GM23338 (cell line): ENCODE data around the gene MYO7B. TPM values are rescaled to one million over a fixed set of nuclear protein-coding genes. Genes with fewer than 3 reads are reported as not detected.

Experiments used
- ATAC-seq: fragments of 200-7000 bp; cut with Tn5 transposase; 3 replicates; pipeline ENCODE4 v1.9.1; 2020
- DNase-seq: peaks from one replicate; pipeline ENCODE4 v3.0.0-alpha.2; 2015; ENCODE audit warnings: low spot score
- H2AFZ ChIP-seq: fragments of 200-600 bp; sonication (generic); 2 replicates; pipeline ENCODE4 v1.8.0; 2016; ENCODE audit warnings: antibody characterized with exemption, mild to moderate bottlenecking, moderate library complexity
- H3F3A ChIP-seq: fragments of 200-600 bp; sonication (generic); replicated peaks from 2 replicates; pipeline ENCODE4 v1.8.0; 2017; ENCODE audit warnings: antibody characterized with exemption, mixed run types, low read depth
- H3K27ac ChIP-seq: fragments of 200-600 bp; sonication (generic); 2 replicates; pipeline ENCODE4 v1.6.1; 2016; ENCODE audit warnings: low read depth
- H3K27me3 ChIP-seq: fragments of 200-600 bp; sonication (generic); 2 replicates; pipeline ENCODE4 v1.8.0; 2016; ENCODE audit warnings: mild to moderate bottlenecking, mixed run types, moderate library complexity; ENCODE audit not compliant: insufficient read depth
- H3K36me3 ChIP-seq: fragments of 200-600 bp; sonication (generic); 2 replicates; pipeline ENCODE4 v1.8.0; 2016; ENCODE audit warnings: mild to moderate bottlenecking; ENCODE audit not compliant: insufficient read depth
- H3K4me1 ChIP-seq: fragments of 200-600 bp; sonication (generic); 2 replicates; pipeline ENCODE4 v1.8.0; 2016; ENCODE audit warnings: mild to moderate bottlenecking, moderate library complexity; ENCODE audit not compliant: insufficient read depth
- H3K4me2 ChIP-seq: fragments of 200-600 bp; sonication (generic); 2 replicates; pipeline ENCODE4 v1.7.1; 2017; ENCODE audit warnings: mixed run types
- H3K4me3 ChIP-seq: fragments of 200-600 bp; sonication (generic); 2 replicates; pipeline ENCODE4 v1.6.1; 2016; ENCODE audit warnings: mixed run types
- H3K79me2 ChIP-seq: fragments of 200-600 bp; sonication (generic); replicated peaks from 2 replicates; pipeline ENCODE4 v1.8.0; 2017; ENCODE audit warnings: mild to moderate bottlenecking; ENCODE audit not compliant: insufficient read depth
- H3K9me2 ChIP-seq: fragments of 200-600 bp; sonication (generic); 2 replicates; pipeline ENCODE4 v1.8.0; 2017; ENCODE audit not compliant: insufficient read depth
- H4K20me1 ChIP-seq: fragments of 200-600 bp; sonication (generic); replicated peaks from 2 replicates; pipeline ENCODE4 v1.8.0; 2017; ENCODE audit warnings: mild to moderate bottlenecking; ENCODE audit not compliant: insufficient read depth
- H3K27ac Mint-ChIP-seq: 2 replicates; pipeline ENCODE4 v1.8.0; 2020; ENCODE audit warnings: inconsistent platforms, mild to moderate bottlenecking, moderate library complexity, mixed read lengths
- H3K27me3 Mint-ChIP-seq: 3 replicates; pipeline ENCODE4 v1.8.0; 2022; ENCODE audit warnings: low read depth, mild to moderate bottlenecking, moderate library complexity, mixed read lengths, inconsistent platforms; ENCODE audit not compliant: insufficient read depth, poor library complexity
- H3K36me3 Mint-ChIP-seq: 3 replicates; pipeline ENCODE4 v1.8.0; 2021; ENCODE audit warnings: low read depth, mild to moderate bottlenecking, inconsistent platforms, moderate library complexity, mixed read lengths
- H3K4me1 Mint-ChIP-seq: 3 replicates; pipeline ENCODE4 v1.8.0; 2020; ENCODE audit warnings: mild to moderate bottlenecking, inconsistent platforms, mixed read lengths
- H3K4me3 Mint-ChIP-seq: 3 replicates; pipeline ENCODE4 v1.8.0; 2021; ENCODE audit warnings: moderate library complexity, mild to moderate bottlenecking, inconsistent platforms, mixed read lengths
- H3K9me3 Mint-ChIP-seq: 3 replicates; pipeline ENCODE4 v1.8.0; 2020; ENCODE audit warnings: moderate library complexity, mild to moderate bottlenecking, inconsistent platforms, mixed read lengths
- CREB1 ChIP-seq: fragments of 250-450 bp; sonication (Bioruptor Pico); IDR thresholded peaks from 2 replicates; pipeline ENCODE4 v1.5.0; 2020; ENCODE audit warnings: low read depth, mild to moderate bottlenecking, moderate library complexity
- ETS1 ChIP-seq: IDR thresholded peaks from 2 replicates; pipeline ENCODE4 v1.6.1; 2016; ENCODE audit warnings: antibody characterized with exemption
- EZH2 ChIP-seq: fragments of 200-600 bp; sonication (generic); IDR thresholded peaks from one replicate; pipeline ENCODE4 v1.8.0; 2017; ENCODE audit warnings: antibody characterized with exemption, mild to moderate bottlenecking, low read depth; ENCODE audit not compliant: unreplicated experiment
- JUNB ChIP-seq: IDR thresholded peaks from one replicate; pipeline ENCODE4 v1.6.1; 2016; ENCODE audit warnings: antibody characterized with exemption; ENCODE audit not compliant: unreplicated experiment
- NANOG ChIP-seq: IDR thresholded peaks from 2 replicates; pipeline ENCODE4 v1.6.1; 2016; ENCODE audit warnings: antibody characterized with exemption, borderline replicate concordance
- POLR2AphosphoS5 ChIP-seq: IDR thresholded peaks from 2 replicates; pipeline ENCODE4 v1.6.1; 2016; ENCODE audit warnings: antibody characterized with exemption, low read depth
- REST ChIP-seq: IDR thresholded peaks from one replicate; pipeline ENCODE4 v1.6.1; 2018; ENCODE audit warnings: antibody characterized with exemption; ENCODE audit not compliant: unreplicated experiment
- STAT1 ChIP-seq: IDR thresholded peaks from one replicate; pipeline ENCODE4 v1.6.1; 2016; ENCODE audit warnings: antibody characterized with exemption; ENCODE audit not compliant: unreplicated experiment
- ZNF331 ChIP-seq: fragments of 250-450 bp; sonication (Bioruptor Pico); IDR thresholded peaks from 2 replicates; pipeline ENCODE4 v1.5.0; 2020; ENCODE audit warnings: low read depth, mild to moderate bottlenecking, moderate library complexity
- ZNF462 ChIP-seq: fragments of 250-450 bp; sonication (Bioruptor Pico); IDR thresholded peaks from 2 replicates; pipeline ENCODE4 v1.5.0; 2020; ENCODE audit warnings: mild to moderate bottlenecking, moderate library complexity
- polyA plus RNA-seq: library from polyadenylated mRNA; unstranded; fragments of >200 nt; fragmentation: Nextera tagmentation; extraction: Ambion mirVana; gene quantifications from 2 replicates; pipeline ENCODE4 v1.2.1, GENCODE V29; 2016
- total RNA-seq: library from RNA; depleted of rRNA; stranded (reverse); fragments of >200 nt; shearing (Covaris generic); gene quantifications from 2 replicates; pipeline ENCODE4 v1.2.3, GENCODE V29; 2014

The MYO7B gene
- total and polyA plus RNA-seq, 2 experiments from 2014 or later, result not detected

GRCh38 chr2:127490283-127490682 lies 45.2 kb upstream of the MYO7B start:
- Mint-ChIP-seq H3K36me3 (peaks cover 88% of the 10 kb centered on the region), H3K4me1 (no peaks in the 10 kb centered on the region), H3K9me3 (no peaks in the 10 kb centered on the region), H3K4me3 (no peak overlapping the region), H3K27me3 (no peaks in the 10 kb centered on the region), H3K27ac (no peak overlapping the region)
- peaks cover 20% of the 10 kb centered on the region for H4K20me1 ChIP-seq
- ATAC-seq, result no peak
- no peak overlapping the region for H2AFZ ChIP-seq
- no peaks in the 10 kb centered on the region for H3K4me1 ChIP-seq
- H3K4me3 ChIP-seq, result no peak overlapping the region
- no peaks in the 10 kb centered on the region for H3K27me3 ChIP-seq
- H3K27ac ChIP-seq, result no peak overlapping the region
- H3K9me2 ChIP-seq, result no peaks in the 10 kb centered on the region
- TF ChIP-seq CREB1 (CRISPR knock-in tag) (no peak), ZNF462 (no peak), EZH2 (no peak), STAT1 (no peak)
- H3F3A ChIP-seq, result no peaks in the 10 kb centered on the region; the same call in 1 of the 2 replicates
- no peak for DNase-seq
- peaks cover 75% of the 10 kb centered on the region for H3K36me3 ChIP-seq
- H3K79me2 ChIP-seq, result no peaks in the 10 kb centered on the region
- no peak overlapping the region for H3K4me2 ChIP-seq

- no peak for ATAC-seq
- no peak overlapping the region for H3K4me2 ChIP-seq
- H3K36me3 Mint-ChIP-seq, result peaks cover 86% of the 10 kb centered on the region
- TF ChIP-seq STAT1, result no peak
- TF ChIP-seq ZNF331 (CRISPR knock-in tag), result no peak
- TF ChIP-seq REST, result no peak
- no peak for TF ChIP-seq NANOG
- no peak for TF ChIP-seq EZH2
- no peak for TF ChIP-seq JUNB
- no peak for TF ChIP-seq ETS1
- TF ChIP-seq POLR2AphosphoS5, result no peak
Observed at GRCh38 chr2:127498386-127498785, 37.1 kb upstream of the MYO7B start.

More at GRCh38 chr2:127498386-127498785, 37.1 kb upstream of the MYO7B start:
- Histone ChIP-seq H3K4me3 (no peak overlapping the region), H3F3A (0 out of 2 replicates have a peak, but pooled peaks cover 4% of the 10 kb centered on the region), H3K9me2 (no peaks in the 10 kb centered on the region), H2AFZ (no peak overlapping the region), H3K4me1 (no peaks in the 10 kb centered on the region), H3K79me2 (no peaks in the 10 kb centered on the region), H3K27me3 (no peaks in the 10 kb centered on the region), H3K36me3 (peaks cover 67% of the 10 kb centered on the region), H3K27ac (no peak overlapping the region), H4K20me1 (peaks cover 13% of the 10 kb centered on the region)
- Mint-ChIP-seq H3K4me1 (no peaks in the 10 kb centered on the region), H3K27ac (no peak overlapping the region), H3K27me3 (no peaks in the 10 kb centered on the region), H3K9me3 (no peaks in the 10 kb centered on the region), H3K4me3 (no peak overlapping the region)
- no peak for DNase-seq
